Endothelial cell of umbilical vein (primary cell): ENCODE data around the gene CHCHD3. TPM values are rescaled to one million over a fixed set of nuclear protein-coding genes. Genes with fewer than 3 reads are reported as not detected.

Experiments
- BruUV-seq: library from RNA; stranded (reverse); fragments of 400-500 nt; replicated peaks from 2 replicates; lab custom pipeline; 2021; lab: Mats Ljungman, UMichigan
- CTCF ChIA-PET: fragments of 300-600, 350-600 bp; sonication (Branson Sonifier 250); formaldehyde crosslinking; loops from one replicate; lab custom pipeline; 2021; ENCODE audit warnings: antibody characterized with exemption, inconsistent platforms; lab: Charles Lee
- POLR2A ChIA-PET: fragments of 300-600, 350-600 bp; sonication (Branson Sonifier 250); formaldehyde crosslinking; loops from one replicate; lab custom pipeline; 2021; ENCODE audit warnings: antibody characterized with exemption, inconsistent platforms; lab: Charles Lee
- DNase-seq: peaks from one replicate; pipeline ENCODE4 v3.0.0-alpha.2; 2011; ENCODE audit warnings: low read depth, low spot score
- FAIRE-seq: peaks from 2 replicates; lab custom pipeline; 2011; peaks lifted over from hg19 to GRCh38; lab: Jason Lieb, UNC
- H2AFZ ChIP-seq: 2 replicates; pipeline ENCODE4 v1.6.0; 2012; ENCODE audit warnings: low read depth, low read length, control low read depth, inconsistent platforms
- H3K27ac ChIP-seq: 2 replicates; pipeline ENCODE4 v1.5.1; 2011; ENCODE audit warnings: low read depth, mild to moderate bottlenecking, control low read depth, low read length, moderate library complexity; ENCODE audit not compliant: insufficient read depth
- H3K27me3 ChIP-seq, 2 experiments: 2 replicates each; pipeline versions ENCODE4 v1.6.0 to v1.6.1; 2011; ENCODE audit warnings: low read length in 2 of 2, mixed read lengths in 1 of 2; ENCODE audit not compliant: control insufficient read depth in 2 of 2, insufficient read depth in 2 of 2
- H3K36me3 ChIP-seq, 2 experiments: 2 replicates in 1 of 2; 3 replicates in 1 of 2; pipeline ENCODE4 v1.5.1; 2011; ENCODE audit warnings: low read length in 2 of 2, mild to moderate bottlenecking in 1 of 2, moderate library complexity in 1 of 2; ENCODE audit not compliant: control insufficient read depth in 2 of 2, insufficient read depth in 2 of 2; ENCODE audit errors: extremely low read depth in 1 of 2
- H3K4me1 ChIP-seq: 3 replicates; pipeline ENCODE4 v1.5.1; 2011; ENCODE audit warnings: mild to moderate bottlenecking, low read length; ENCODE audit not compliant: control insufficient read depth, insufficient read depth; ENCODE audit errors: extremely low read depth
- H3K4me2 ChIP-seq: 2 replicates; pipeline ENCODE4 v1.6.1; 2011; ENCODE audit warnings: low read length, control low read depth, mixed read lengths; ENCODE audit not compliant: insufficient read depth
- H3K4me3 ChIP-seq, 3 experiments: fragments of 200-600 bp in 1 of 3; sonication (generic), shearing (Covaris generic) in 1 of 3; replicated peaks in 1 of 3; 2 replicates each; pipeline ENCODE4 v1.5.1; 2011 to 2016; ENCODE audit warnings: control low read depth in 3 of 3, low read length in 3 of 3, mild to moderate bottlenecking in 2 of 3, inconsistent platforms in 1 of 3, low read depth in 1 of 3, moderate library complexity in 1 of 3; ENCODE audit not compliant: insufficient read depth in 1 of 3
- H3K79me2 ChIP-seq: 2 replicates; pipeline ENCODE4 v1.6.0; 2012; ENCODE audit warnings: low read length, inconsistent platforms; ENCODE audit not compliant: control insufficient read depth, insufficient read depth
- H3K9ac ChIP-seq: replicated peaks from 2 replicates; pipeline ENCODE3; 2011; ENCODE audit warnings: low read length, control low read depth; ENCODE audit not compliant: insufficient read depth; ENCODE audit errors: extremely low read depth
- H3K9me1 ChIP-seq: replicated peaks from 3 replicates; pipeline ENCODE4 v1.6.0; 2011; ENCODE audit warnings: mild to moderate bottlenecking, low read length; ENCODE audit not compliant: control insufficient read depth, insufficient read depth; ENCODE audit errors: extremely low read depth
- H3K9me3 ChIP-seq: replicated peaks from 2 replicates; pipeline ENCODE4 v1.5.1; 2012; ENCODE audit warnings: low read length, inconsistent platforms; ENCODE audit not compliant: control insufficient read depth, insufficient read depth
- H4K20me1 ChIP-seq: replicated peaks from 2 replicates; pipeline ENCODE3; 2011; ENCODE audit warnings: mild to moderate bottlenecking, low read length; ENCODE audit not compliant: control insufficient read depth, insufficient read depth; ENCODE audit errors: extremely low read depth
- EZH2 ChIP-seq: IDR thresholded peaks from 2 replicates; pipeline ENCODE4 v1.6.1; 2012; ENCODE audit warnings: borderline replicate concordance, low read depth, mild to moderate bottlenecking, moderate library complexity, low read length, inconsistent platforms; ENCODE audit not compliant: severe bottlenecking
- FOS ChIP-seq: IDR thresholded peaks from 2 replicates; pipeline ENCODE4 v1.6.1; 2011; ENCODE audit warnings: mild to moderate bottlenecking, low read length, moderate library complexity, borderline replicate concordance; ENCODE audit not compliant: insufficient read depth
- GATA2 ChIP-seq: IDR thresholded peaks from 2 replicates; pipeline ENCODE4 v1.7.0; 2011; ENCODE audit warnings: low read depth, mild to moderate bottlenecking, moderate library complexity, mixed read lengths, low read length; ENCODE audit not compliant: insufficient read length, insufficient read depth
- JUN ChIP-seq: IDR thresholded peaks from 2 replicates; pipeline ENCODE4 v1.6.1; 2011; ENCODE audit warnings: borderline replicate concordance, low read depth; ENCODE audit not compliant: insufficient read length, insufficient read depth
- MYC ChIP-seq: IDR thresholded peaks from one replicate; pipeline ENCODE4 v1.6.1; 2011; ENCODE audit warnings: mild to moderate bottlenecking, low read depth, low read length
- POLR2A ChIP-seq: IDR thresholded peaks from 2 replicates; pipeline ENCODE4 v1.6.1; 2012; ENCODE audit warnings: low read depth, mild to moderate bottlenecking, control low read depth, low read length
- POLR2AphosphoS5 ChIP-seq: IDR thresholded peaks from 2 replicates; pipeline ENCODE4 v1.6.1; 2012; ENCODE audit warnings: low read depth, mild to moderate bottlenecking, control low read depth, low read length, moderate library complexity; ENCODE audit not compliant: insufficient read depth
- dilution Hi-C: fragments of 300-500 bp; cut with MboI; formaldehyde crosslinking; loops from one replicate; pipeline ENCODE4 v1.15.0; 2019; ENCODE audit warnings: low sequenced_read_pairs; ENCODE audit not compliant: extremely low pct_ligation_motif_present
- intact Hi-C: fragments of 100-400 bp; cut with micrococcal nuclease; formaldehyde crosslinking; loops from one replicate; pipeline ENCODE4 v1.10.0; 2022
- polyA plus RNA-seq, 4 experiments: library from polyadenylated mRNA; depleted of rRNA in 3 of 4; stranded (reverse) in 3 of 4; unstranded in 1 of 4; fragments of >200 nt; gene quantifications; 2 replicates each; pipeline versions ENCODE4 v1.2.1 to v1.2.3, GENCODE V29; 2011 to 2012; ENCODE audit warnings: missing spikeins in 1 of 4
- total RNA-seq: library from RNA; stranded (reverse); gene quantifications from 2 replicates; pipeline ENCODE4 v1.2.3, GENCODE V29; 2021
- TF ChIP-seq, protein P1 (sequence below): IDR thresholded peaks from 2 replicates; pipeline ENCODE4 v1.6.1; 2011; ENCODE audit not compliant: insufficient read depth, insufficient read length
- TF ChIP-seq, protein P2 (sequence below), 2 donors: IDR thresholded peaks; 1 replicate in 1 of 2; 2 replicates in 1 of 2; pipeline ENCODE4 v1.5.1; 2011; ENCODE audit warnings: low read length in 2 of 2, mild to moderate bottlenecking in 2 of 2, moderate library complexity in 2 of 2, control low read depth in 1 of 2, inconsistent platforms in 1 of 2, low read depth in 1 of 2; ENCODE audit not compliant: insufficient read depth in 1 of 2; ENCODE audit errors: extremely low read depth in 1 of 2

CHCHD3 gene
- total and polyA plus RNA-seq, 2 donors (not counting 3 experiments of a cell fraction or from before 2014, with no cell fraction given), result 22.0 to 63.7 TPM

DNA sequence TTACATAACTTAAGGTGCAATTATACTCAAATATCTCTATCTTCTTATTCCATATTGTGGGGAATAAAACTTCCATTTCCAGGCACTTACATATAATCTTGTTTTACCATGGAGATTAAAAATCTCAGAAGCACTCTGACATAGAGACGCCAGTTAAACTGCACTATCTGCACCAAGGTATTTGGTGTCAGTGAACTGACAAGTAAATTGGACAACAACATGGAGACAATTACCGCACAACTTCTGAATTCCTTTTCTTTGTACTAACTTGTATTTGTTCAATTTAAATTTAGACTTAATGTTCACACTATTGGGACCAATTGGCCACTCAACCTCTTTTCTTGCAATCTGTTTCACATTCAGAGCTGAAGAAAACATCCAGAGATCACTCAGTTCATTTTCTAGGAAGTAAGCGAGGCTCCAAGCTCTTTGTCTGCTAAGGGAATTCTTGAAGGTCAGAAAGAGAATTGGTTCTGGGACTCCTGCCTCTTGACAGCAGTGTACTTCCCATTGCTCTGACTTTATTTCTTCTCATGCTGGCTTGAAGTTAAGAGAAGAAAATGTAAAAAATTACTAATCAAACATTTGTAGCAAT lies 184.7 kb downstream of the CHCHD3 start:
- Histone ChIP-seq H3K9ac (no peak overlapping the region), H4K20me1 (no peaks in the 10 kb centered on the region), H3K36me3 (no peaks in the 10 kb centered on the region), H3K9me1 (no peaks in the 10 kb centered on the region), H3K4me3 (no peak overlapping the region), H3K4me2 (no peak overlapping the region), H3K9me3 (no peaks in the 10 kb centered on the region), H3K27ac (no peak overlapping the region), H3K4me1 (no peaks in the 10 kb centered on the region), H3K79me2 (no peaks in the 10 kb centered on the region), H3K27me3 (no peaks in the 10 kb centered on the region), H2AFZ (no peak overlapping the region)
- CTCF ChIA-PET, result interaction anchor here (1.7 kb wide), 1 partner anchor 537 kb away, joined by 3 read pairs; no protein-coding TSS in a partner anchor
- DNase-seq (no peak), FAIRE-seq (no peak)
- POLR2A ChIA-PET, result no interaction called here
- no TSS peak for BruUV-seq
- intact Hi-C loops, result no loop called here
- dilution Hi-C loops, result no loop called here
- TF ChIP-seq GATA2, result no peak
- no peak for TF ChIP-seq EZH2
- TF ChIP-seq POLR2A, result no peak

DNA sequence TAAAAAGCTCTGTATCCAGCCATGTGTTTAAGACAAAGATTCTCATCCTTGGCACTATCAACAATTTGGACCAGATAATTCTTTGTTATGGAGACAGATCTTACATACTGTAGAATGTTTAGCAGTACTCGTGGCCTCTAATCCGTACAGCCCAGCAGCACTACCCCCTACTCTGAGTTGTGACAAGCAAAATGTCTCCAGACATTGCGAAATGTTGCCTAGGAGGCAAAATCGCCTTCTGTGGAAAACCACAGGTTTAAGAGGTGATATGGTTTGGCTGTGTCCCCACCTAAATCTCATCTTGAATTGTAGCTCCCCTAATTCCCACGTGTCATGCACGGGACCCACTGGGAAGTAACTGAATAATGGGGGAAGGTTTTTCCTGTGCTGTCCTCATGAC lies 186.7 kb downstream of the CHCHD3 start:
- Histone ChIP-seq H2AFZ (no peak overlapping the region), H3K4me1 (no peaks in the 10 kb centered on the region), H4K20me1 (no peaks in the 10 kb centered on the region), H3K27me3 (no peaks in the 10 kb centered on the region), H3K9ac (no peak overlapping the region), H3K9me3 (no peaks in the 10 kb centered on the region), H3K27ac (no peak overlapping the region), H3K9me1 (no peaks in the 10 kb centered on the region), H3K79me2 (no peaks in the 10 kb centered on the region), H3K4me2 (no peak overlapping the region), H3K4me3 (no peak overlapping the region), H3K36me3 (no peaks in the 10 kb centered on the region)
- BruUV-seq, result no TSS peak
- no peak for DNase-seq
- no peak for FAIRE-seq
- TF ChIP-seq POLR2AphosphoS5, result no peak
- TF ChIP-seq JUN, result no peak
- TF ChIP-seq, protein P1, sequence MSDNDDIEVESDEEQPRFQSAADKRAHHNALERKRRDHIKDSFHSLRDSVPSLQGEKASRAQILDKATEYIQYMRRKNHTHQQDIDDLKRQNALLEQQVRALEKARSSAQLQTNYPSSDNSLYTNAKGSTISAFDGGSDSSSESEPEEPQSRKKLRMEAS, result no peak
- TF ChIP-seq, protein P2, sequence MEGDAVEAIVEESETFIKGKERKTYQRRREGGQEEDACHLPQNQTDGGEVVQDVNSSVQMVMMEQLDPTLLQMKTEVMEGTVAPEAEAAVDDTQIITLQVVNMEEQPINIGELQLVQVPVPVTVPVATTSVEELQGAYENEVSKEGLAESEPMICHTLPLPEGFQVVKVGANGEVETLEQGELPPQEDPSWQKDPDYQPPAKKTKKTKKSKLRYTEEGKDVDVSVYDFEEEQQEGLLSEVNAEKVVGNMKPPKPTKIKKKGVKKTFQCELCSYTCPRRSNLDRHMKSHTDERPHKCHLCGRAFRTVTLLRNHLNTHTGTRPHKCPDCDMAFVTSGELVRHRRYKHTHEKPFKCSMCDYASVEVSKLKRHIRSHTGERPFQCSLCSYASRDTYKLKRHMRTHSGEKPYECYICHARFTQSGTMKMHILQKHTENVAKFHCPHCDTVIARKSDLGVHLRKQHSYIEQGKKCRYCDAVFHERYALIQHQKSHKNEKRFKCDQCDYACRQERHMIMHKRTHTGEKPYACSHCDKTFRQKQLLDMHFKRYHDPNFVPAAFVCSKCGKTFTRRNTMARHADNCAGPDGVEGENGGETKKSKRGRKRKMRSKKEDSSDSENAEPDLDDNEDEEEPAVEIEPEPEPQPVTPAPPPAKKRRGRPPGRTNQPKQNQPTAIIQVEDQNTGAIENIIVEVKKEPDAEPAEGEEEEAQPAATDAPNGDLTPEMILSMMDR (IDR thresholded peaks at IDR 0.05; ENCODE audit: extremely low read depth in 1 of 2, insufficient read depth in 1 of 2, low read depth in 1 of 2, low read length in 2 of 2), result no peak
- no peak for TF ChIP-seq POLR2A
- TF ChIP-seq MYC, result no peak
- TF ChIP-seq EZH2, result no peak
- no peak for TF ChIP-seq FOS
- TF ChIP-seq GATA2, result no peak
- dilution Hi-C loops, result no loop called here
- intact Hi-C loops, result no loop called here
- CTCF ChIA-PET, result interaction anchor here (0.6 to 1.0 kb wide), 2 partner anchors 10 to 15 kb away, joined by 3 read pairs; no protein-coding TSS in a partner anchor
- POLR2A ChIA-PET, result no interaction called here
